ENCODE results near the gene PGM3. TPM values are rescaled to one million over a fixed set of nuclear protein-coding genes. Genes with fewer than 3 reads are reported as not detected.

The PGM3 gene
- polyA plus RNA-seq, 1 donor, result 59.4 TPM

DNA sequence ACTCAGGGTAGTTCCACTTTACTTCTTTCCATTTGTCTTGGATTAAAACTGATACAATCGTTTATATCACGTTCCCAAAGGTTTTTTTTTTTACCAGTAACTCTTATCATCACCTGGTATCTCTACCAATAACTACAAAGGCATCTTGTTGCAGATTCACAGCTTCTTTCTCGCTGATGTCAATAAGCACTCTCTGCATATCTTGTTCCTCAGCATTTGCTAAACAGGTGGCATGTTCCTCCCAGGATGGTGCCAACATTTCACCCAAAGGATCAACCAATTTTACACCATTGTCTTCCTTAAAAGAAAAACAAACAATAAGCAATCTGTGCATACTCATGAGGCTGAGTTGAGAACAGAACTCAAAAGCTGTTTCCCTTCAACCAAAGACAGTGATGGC, 4.6 kb downstream of the PGM3 start:
- DNase-seq, result no peak

DNA sequence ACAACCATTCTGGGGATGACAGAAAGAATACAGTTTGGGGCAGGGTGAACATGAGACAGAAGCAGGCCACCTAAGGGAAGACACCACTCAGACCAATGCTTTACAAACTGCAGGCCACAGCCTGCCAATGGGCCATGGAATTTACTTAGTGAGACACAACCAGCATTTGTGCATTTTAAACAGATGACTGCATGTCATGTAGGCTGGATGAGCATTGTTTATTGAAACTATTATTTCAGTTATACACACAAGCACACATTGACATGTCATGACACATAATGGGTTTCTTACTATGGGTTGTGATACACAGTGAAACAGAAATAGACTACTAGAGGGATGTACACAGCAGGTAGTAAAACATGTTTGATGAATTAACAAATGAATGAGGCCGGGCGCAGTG, 8.0 kb downstream of the PGM3 start:
- no peak for DNase-seq

GRCh38 chr6:83183082-83183828, 9.8 kb downstream of the PGM3 start:
- DNase-seq, result no peak

DNA sequence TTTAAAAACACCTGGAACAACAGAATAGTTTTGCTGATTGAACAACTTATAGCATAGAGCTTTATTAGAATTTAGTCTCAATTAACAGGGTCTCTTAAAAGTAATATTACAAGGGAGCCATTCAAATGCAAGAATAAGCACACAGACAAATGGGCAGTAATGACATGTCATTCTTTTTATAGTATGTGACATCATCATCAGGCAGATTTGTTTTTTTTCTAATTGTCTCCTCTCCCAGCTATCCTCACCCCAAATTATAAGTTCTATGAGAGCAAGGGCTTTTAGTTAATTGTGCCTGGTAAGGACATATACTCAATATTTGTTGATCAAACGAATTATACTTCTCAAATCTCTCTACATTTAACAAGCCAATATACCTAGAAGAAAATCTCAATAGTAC, 11.0 kb downstream of the PGM3 start:
- DNase-seq, result no peak

DNA sequence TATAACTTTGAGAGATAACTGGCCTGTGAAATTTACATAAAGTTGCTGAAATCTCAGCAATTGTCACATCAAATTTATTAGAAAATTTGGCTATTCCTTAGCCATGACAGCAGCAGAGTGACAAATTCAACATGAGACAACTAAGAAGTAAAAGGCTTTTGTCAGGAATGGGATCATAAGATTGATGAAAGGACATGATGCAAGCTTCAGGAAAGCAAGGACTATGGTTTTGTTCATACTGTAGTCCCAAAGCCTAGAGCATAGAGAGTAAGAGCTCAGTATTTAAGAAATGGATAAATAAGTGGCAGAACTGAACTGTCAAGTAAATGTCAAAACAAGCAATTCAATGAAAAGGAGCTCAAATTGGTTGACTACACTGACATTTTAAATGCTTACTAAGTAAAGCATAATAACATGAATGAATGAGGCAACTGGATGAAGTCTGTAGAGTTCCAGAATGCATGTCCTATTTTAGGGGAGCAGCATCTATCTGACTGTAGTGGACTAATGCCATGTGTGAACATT, 12.6 kb downstream of the PGM3 start:
- no peak for DNase-seq

- peak; percentile 44 for DNase-seq
Observed at GRCh38 chr6:83176246-83176645, 16.8 kb downstream of the PGM3 start.

DNA sequence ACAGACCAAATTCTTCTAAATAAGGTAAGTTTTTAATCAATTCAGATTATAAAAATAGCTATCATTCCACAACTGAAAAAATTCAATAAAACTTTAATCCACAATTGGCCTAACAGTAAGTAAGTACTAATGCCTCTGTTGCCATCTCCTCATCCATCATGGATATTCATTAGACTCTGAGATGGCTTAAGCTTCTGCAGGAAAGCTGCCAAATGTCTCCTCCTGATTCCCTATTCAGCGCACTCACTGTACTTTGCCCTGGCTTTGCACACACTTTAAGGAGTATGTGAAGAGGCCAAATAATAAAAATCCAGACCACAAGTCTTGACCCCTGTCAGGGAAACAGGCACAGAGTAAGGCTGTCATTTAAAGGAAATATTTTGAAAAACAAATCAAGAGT, 23.6 kb downstream of the PGM3 start:
- DNase-seq, result no peak

- no peak for DNase-seq
Observed at GRCh38 chr6:83169106-83169505, 24.0 kb downstream of the PGM3 start.

DNA sequence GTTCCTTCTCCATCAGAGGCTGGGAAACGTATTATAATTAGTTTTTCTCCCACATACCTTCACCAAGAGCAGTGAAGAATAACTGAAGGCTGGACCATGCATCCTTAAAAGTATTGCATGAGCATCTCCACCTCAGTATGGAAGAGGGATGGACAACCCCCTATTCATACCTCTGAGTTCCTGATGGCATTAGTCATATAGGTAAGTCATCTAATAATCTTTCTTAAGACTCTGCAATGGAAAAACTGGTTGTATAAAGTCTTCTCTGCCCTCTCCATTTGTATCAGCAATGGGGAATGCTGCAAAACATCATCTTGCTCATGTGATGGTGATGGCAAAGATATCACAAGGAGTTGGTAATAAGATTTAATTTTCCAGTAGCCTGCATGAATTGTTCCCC, 24.5 kb downstream of the PGM3 start:
- DNase-seq, result no peak

GRCh38 chr6:83167726-83168278, 25.3 kb downstream of the PGM3 start:
- DNase-seq, result no peak

DNA sequence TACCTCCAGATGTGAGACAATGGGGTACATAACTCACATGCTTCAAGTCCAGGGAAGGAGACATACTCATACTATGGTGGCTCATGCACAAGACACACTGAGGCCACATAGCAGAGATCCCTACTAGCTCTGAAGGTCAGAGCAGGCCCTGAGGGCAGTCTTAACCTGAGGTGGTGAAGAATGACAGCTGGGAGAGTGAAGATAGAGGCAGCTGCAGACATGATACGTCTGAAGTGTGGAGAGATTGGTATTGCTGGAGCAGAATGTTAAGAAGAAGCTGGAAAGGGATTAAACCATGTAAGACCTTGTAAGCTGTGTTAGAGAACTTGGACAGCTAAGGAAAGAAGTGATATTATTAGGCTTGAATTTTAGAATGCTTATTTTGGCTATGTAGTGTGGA, 32.9 kb downstream of the PGM3 start:
- no peak for DNase-seq

GRCh38 chr6:83155794-83156193, 37.3 kb downstream of the PGM3 start:
- DNase-seq, result no peak

GRCh38 chr6:83153883-83154521, 39.1 kb downstream of the PGM3 start:
- DNase-seq, result no peak

DNA sequence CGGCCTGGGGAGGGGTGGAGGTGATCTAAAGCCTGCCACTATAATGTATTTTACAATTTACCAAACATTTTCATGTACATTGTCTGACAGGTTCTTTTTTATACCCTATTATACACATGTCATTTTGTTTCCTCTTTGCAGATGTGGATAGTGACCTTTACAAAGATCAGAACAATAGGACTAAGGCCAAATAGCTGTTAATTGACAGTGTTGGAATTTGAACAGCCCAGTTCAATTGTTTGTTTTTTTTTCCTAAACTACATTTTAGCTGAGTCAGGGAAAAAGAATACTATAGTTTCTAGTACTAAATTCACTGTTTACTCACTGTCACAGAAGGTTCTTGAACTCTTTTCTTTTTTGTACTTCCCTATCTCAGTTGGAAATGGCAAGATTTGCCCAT, 40.2 kb downstream of the PGM3 start:
- DNase-seq, result no peak

GRCh38 chr6:83151114-83151513, 42.0 kb downstream of the PGM3 start:
- no peak for DNase-seq

DNA sequence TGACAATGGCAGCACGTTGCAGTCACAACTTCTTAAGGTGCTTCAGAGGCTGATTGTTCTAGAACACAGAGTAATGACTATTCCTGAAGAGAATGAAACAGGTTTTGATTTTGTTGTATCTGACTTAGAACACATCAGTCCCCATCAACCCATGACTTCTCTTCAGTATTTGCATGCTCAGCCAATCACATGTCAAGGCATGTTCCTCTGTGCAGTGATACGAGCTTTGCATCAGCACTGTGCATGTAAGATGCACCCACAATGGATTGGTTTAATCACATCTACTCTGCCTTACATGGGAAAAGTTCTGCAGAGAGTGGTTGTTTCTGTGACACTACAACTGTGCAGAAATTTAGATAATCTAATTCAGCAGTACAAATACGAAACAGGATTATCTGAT, 54.3 kb downstream of the PGM3 start:
- DNase-seq, result no peak

- DNase-seq, result no peak
Observed at GRCh38 chr6:83138118-83138722, 54.8 kb downstream of the PGM3 start.

DNA sequence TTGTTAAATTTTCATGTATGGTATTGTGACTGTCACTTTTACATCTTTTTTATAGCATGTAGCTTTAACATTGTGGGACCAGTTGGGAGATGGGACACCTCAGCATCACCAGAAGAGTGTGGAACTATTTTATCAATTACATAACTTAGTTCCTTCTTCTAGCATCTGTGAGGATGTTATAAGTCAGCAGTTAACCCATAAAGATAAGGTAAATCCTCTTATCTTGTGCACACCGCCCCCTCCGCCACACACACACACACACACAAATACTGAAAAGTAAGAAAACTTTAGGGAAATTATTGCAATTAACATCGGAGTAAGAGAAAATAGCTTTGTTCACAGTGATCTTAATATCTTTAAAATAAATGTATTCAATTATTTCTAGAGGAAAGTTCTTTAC, 60.9 kb downstream of the PGM3 start:
- DNase-seq, result no peak

DNA sequence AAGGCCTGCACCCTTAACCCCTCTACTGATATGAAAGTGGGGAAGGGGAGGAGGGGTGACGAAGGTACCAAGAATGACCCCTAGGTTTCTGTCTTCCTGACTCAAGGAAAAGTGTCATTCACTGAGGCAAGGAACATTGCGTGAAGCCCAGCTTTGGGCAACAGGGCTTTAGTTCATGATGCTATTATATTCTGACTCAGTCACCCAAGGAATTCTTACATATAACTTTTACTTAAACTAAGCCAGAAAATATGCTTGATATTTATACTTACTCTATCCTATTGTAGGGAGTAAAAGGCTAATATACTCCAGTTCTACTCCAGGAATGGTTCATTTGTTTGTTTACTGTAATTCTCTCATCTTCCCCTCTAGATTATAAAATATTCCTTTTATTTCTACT, 65.1 kb downstream of the PGM3 start:
- DNase-seq, result no peak

- no peak for DNase-seq
Observed at GRCh38 chr6:83127258-83127657, 65.8 kb downstream of the PGM3 start.

DNA sequence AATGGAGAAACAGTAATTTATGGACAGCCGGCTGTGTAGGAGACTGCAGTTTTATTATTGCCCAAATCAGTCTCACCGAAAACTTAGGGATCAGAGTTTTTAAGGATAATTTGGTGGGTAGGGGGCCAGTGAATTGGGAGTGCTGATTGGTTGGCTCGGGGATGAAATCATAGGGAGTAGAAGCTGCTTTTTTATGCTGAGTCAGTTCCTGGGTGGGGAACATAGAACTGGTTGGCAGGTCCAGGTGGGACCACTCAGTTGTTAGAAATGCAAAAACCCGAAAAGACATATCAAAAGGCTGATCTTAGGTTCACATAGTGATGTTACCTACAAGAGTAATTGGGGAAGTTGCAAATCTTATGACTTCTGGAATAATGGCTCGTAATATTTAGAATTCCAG, 66.3 kb downstream of the PGM3 start:
- no peak for DNase-seq

- DNase-seq, result no peak
Observed at GRCh38 chr6:83126223-83126622, 66.8 kb downstream of the PGM3 start.

DNA sequence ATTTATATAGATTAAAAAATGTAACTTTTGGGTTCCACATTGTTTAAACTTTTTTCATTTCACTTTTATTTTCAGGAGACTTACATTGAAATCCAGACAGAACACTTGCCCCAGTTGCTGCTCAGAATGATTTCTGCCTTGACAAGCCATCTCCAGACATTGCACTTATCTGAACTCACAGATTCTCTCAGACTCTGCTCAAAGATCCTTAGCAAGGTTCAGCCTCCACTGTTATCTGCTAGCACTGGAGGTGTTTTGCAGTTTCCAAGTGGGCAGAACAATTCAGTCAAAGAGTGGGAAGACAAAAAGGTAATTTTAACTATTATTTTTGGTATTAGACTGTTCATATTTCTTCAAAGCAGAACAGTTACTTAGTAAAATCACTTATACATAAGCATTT, 67.6 kb downstream of the PGM3 start:
- DNase-seq, result no peak

Data from left kidney (tissue), 2 donors.